IPS-20b (cell line): ENCODE measurements around the gene THPO.

ENCODE experiments used
- H3K27ac ChIP-seq: one replicate; pipeline ENCODE4 v1.5.1; 2013; ENCODE audit warnings: low read length
- H3K27me3 ChIP-seq: 2 replicates; pipeline ENCODE4 v1.6.1; 2013; ENCODE audit warnings: mild to moderate bottlenecking, low read length, inconsistent platforms; ENCODE audit not compliant: insufficient read depth
- H3K36me3 ChIP-seq: 2 replicates; pipeline ENCODE4 v1.6.1; 2013; ENCODE audit warnings: low read depth, mild to moderate bottlenecking, inconsistent platforms, low read length, moderate library complexity; ENCODE audit not compliant: insufficient read depth
- H3K4me1 ChIP-seq: 2 replicates; pipeline ENCODE4 v1.6.1; 2013; ENCODE audit warnings: mild to moderate bottlenecking, control low read depth, inconsistent platforms, low read length, moderate library complexity; ENCODE audit not compliant: insufficient read depth
- H3K4me3 ChIP-seq: 2 replicates; pipeline ENCODE4 v1.5.1; 2013; ENCODE audit warnings: mild to moderate bottlenecking, low read length, inconsistent platforms
- H3K9ac ChIP-seq: 2 replicates; pipeline ENCODE4 v1.6.1; 2013; ENCODE audit warnings: low read depth, mild to moderate bottlenecking, inconsistent platforms, low read length, moderate library complexity
- H3K9me3 ChIP-seq: 2 replicates; pipeline ENCODE4 v1.6.1; 2013; ENCODE audit warnings: mild to moderate bottlenecking, low read depth, low read length, inconsistent platforms; ENCODE audit not compliant: insufficient read depth

THPO gene

DNA sequence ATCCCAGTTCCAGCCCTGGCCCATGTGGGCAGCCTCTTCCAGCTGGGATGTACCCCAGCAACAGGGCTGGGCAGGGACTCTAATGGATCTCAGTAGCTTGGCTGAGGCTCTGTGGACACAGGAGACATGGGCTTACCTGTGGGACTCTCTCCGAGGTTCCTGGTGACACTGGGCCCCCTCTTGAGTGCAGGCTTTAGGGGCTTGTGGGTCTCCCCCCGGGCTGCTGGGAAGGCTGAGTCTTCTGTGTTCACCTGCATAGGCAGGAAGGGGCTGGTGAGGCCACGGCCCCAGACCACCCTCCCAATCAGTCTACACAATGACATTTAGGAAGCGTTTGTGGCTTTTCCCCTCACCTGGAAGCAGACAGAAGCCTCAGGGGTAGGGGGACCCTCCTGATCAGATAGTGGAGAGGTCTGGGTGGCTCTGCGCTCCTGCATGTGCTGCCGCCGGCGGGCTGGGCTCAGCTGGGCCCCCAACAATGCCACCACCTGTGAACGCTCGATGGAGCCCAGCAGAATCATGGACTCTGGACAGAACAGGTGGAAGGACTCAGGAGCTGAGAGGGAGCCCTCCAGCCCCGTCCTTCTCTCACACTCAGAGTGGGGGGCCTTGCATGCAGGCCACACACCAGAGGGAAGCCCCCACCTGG is 25.0 kb downstream of the THPO start:
- Histone ChIP-seq H3K27ac (no peak overlapping the region), H3K27me3 (no peaks in the 10 kb centered on the region), H3K4me3 (no peak overlapping the region), H3K4me1 (no peaks in the 10 kb centered on the region; the same call in 1 of the 2 replicates), H3K9me3 (no peaks in the 10 kb centered on the region), H3K36me3 (peaks cover 62% of the 10 kb centered on the region), H3K9ac (no peak overlapping the region)

GRCh38 chr3:184352149-184352785 is 25.7 kb downstream of the THPO start:
- Histone ChIP-seq H3K9ac (no peak overlapping the region), H3K36me3 (peaks cover 60% of the 10 kb centered on the region), H3K4me1 (no peaks in the 10 kb centered on the region; the same call in 1 of the 2 replicates), H3K27me3 (no peaks in the 10 kb centered on the region), H3K27ac (no peak overlapping the region), H3K9me3 (no peaks in the 10 kb centered on the region), H3K4me3 (no peak overlapping the region)

DNA sequence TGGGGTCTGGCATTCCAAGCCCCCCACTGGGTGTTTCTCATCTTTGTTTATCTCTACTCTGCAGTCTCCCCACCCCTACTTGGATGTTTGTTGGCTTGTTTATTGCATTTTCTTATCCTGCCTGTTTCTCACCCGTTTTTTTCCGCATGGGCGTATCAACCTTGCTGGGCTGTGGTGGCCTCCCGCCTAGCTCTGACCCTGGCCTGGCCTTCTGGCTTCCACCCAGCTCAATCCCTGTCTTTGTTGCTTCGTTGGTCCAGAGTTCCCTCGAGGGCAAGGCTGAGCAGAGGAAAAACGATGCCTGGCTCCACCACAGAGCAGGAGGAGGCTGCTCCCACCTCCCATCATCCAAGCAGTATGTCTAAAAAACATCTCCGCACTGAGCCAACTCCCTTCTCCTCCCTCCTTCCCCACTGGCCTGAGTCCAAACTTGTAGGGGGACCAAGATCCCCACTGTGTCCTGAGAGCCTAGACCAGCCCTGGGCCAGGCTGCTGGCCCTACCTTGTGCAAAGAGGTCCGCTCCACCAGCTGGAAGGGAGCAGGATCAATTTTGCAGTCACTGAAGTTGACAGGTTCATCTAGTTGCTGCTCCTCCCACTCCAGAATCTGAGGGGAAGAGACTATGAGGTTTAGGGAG is 26.4 kb downstream of the THPO start:
- H3K9ac ChIP-seq: no peak overlapping the region
- peaks cover 59% of the 10 kb centered on the region for H3K36me3 ChIP-seq
- no peaks in the 10 kb centered on the region; the same call in 1 of the 2 replicates for H3K4me1 ChIP-seq
- no peaks in the 10 kb centered on the region for H3K9me3 ChIP-seq
- H3K27me3 ChIP-seq: no peaks in the 10 kb centered on the region
- H3K27ac ChIP-seq: no peak overlapping the region
- H3K4me3 ChIP-seq: no peak overlapping the region

- Histone ChIP-seq H3K36me3 (peaks cover 54% of the 10 kb centered on the region), H3K27me3 (no peaks in the 10 kb centered on the region), H3K4me1 (no peaks in the 10 kb centered on the region; the same call in none of the 2 replicates), H3K9me3 (no peaks in the 10 kb centered on the region), H3K9ac (no peak overlapping the region), H3K27ac (no peak overlapping the region), H3K4me3 (no peak overlapping the region)
Observed at GRCh38 chr3:184350618-184351017, 27.4 kb downstream of the THPO start.

- Histone ChIP-seq H3K36me3 (peaks cover 46% of the 10 kb centered on the region), H3K4me3 (no peak overlapping the region)
Observed at GRCh38 chr3:184349563-184350470, 28.2 kb downstream of the THPO start.

DNA sequence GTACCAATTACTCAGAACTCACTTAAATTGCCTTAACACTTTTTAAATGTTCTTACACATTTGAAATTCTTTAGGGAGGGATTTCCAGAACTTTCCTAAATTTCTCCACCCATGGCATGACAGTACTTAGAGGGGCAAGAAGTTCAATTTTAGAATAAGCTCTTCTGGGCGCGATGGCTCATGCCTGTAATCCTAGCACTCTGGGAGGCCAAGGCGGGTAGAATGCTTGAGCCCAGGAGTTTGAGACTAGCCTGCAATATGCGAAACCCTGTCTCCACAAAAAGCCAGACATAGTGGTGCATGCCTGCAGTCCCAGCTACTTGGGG is 30.0 kb downstream of the THPO start:
- Histone ChIP-seq H3K36me3 (peaks cover 36% of the 10 kb centered on the region), H3K4me3 (no peak overlapping the region), H3K9ac (no peak overlapping the region), H3K27me3 (no peaks in the 10 kb centered on the region), H3K4me1 (peaks cover 4% of the 10 kb centered on the region), H3K27ac (no peak overlapping the region), H3K9me3 (no peaks in the 10 kb centered on the region)

More at GRCh38 chr3:184349563-184350470, 28.2 kb downstream of the THPO start:
- Histone ChIP-seq H3K9me3 (no peaks in the 10 kb centered on the region), H3K9ac (no peak overlapping the region), H3K4me1 (peaks cover 4% of the 10 kb centered on the region), H3K27me3 (no peaks in the 10 kb centered on the region), H3K27ac (no peak overlapping the region)

DNA sequence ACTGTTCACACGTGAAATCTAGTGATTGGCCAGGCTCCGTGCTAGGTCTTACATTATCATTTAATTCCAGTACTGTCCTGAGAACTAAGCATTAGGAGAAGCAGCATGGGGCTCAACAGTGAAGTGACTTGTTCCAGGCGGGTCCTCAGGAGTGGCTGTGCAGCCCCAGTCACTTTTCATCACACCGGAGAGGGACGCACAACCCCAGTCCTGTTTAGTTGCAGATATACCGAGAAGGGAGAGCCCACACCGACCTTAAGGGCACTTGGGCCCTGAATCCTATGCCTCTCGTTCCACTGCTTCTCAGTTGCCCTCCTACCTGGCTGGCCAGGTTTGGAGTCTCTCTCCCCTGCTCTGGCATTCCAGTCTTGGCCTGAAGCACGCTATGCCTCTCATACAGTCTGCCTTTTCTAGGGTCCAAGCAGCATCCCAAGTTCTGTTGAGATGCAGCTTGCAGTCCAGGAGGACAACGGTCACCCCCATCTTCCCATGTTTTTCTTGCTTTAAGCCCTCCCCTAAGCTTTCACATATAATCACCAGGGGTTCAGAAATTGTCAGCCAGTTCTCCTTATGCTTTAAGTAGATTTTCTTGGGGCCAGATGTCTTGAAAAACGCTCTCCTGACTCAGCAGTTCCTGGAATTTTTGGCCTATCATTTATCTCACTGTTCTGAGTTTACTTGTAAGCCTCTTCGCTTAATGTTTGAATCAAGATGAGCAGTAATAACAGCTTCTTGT is 30.5 kb downstream of the THPO start:
- H3K36me3 ChIP-seq: peaks cover 36% of the 10 kb centered on the region
- no peaks in the 10 kb centered on the region for H3K9me3 ChIP-seq
- no peak overlapping the region for H3K4me3 ChIP-seq
- H3K27me3 ChIP-seq: no peaks in the 10 kb centered on the region
- peaks cover 4% of the 10 kb centered on the region for H3K4me1 ChIP-seq
- no peak overlapping the region for H3K27ac ChIP-seq
- no peak overlapping the region for H3K9ac ChIP-seq

DNA sequence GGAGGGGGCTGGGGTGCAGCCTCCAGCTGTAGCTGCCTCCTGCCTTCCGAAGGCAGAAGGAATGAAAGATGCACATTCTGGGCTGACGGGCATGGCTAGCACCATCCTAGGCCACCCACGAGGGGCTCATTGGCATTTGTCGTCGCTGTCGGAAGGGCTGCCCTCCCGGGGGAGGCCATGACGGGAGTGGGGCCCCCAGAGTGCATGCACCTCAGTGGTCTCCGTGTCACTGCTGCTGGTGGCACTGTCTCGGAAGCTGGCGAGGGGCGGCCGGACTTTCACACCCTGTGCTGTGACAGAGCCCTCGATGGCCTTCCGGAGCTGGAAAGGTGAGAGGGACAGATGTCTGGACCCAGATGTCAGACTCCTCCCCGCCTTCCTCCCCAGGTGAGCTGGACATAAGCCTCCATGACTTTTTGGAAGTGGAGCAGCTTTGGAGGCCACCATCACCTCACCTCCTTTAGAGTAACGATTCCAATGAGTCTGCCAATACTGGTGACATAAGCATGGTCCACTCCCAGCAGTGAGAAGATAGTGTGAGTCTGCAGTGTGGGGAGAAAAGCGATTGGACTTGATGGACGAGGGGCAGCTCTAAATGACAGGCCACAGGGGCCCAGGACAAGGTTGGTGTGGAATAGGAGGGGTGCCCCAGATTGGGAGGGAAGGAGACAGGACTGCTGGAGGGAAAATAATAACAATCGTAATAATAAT is 31.4 kb downstream of the THPO start:
- no peak overlapping the region for H3K27ac ChIP-seq
- no peak overlapping the region for H3K4me3 ChIP-seq
- peaks cover 33% of the 10 kb centered on the region for H3K36me3 ChIP-seq
- no peak overlapping the region for H3K9ac ChIP-seq
- no peaks in the 10 kb centered on the region for H3K27me3 ChIP-seq
- H3K9me3 ChIP-seq: no peaks in the 10 kb centered on the region
- peaks cover 4% of the 10 kb centered on the region; the same call in 1 of the 2 replicates for H3K4me1 ChIP-seq

- no peak overlapping the region for H3K4me3 ChIP-seq
- peak overlapping the region; percentile 4; the same call in 1 of the 2 replicates for H3K9ac ChIP-seq
- H3K4me1 ChIP-seq: peaks cover 4% of the 10 kb centered on the region
- peaks cover 24% of the 10 kb centered on the region for H3K36me3 ChIP-seq
- H3K9me3 ChIP-seq: no peaks in the 10 kb centered on the region
- H3K27ac ChIP-seq: no peak overlapping the region
- H3K27me3 ChIP-seq: no peaks in the 10 kb centered on the region
Observed at GRCh38 chr3:184345317-184346144, 32.5 kb downstream of the THPO start.
